ENCODE results near the gene TNFSF4. TPM values are rescaled to one million over a fixed set of nuclear protein-coding genes. Genes with fewer than 3 reads are reported as not detected.

TNFSF4 gene
- total and polyA plus RNA-seq, 2 of the 4 experiments (the other 2 are of a cell fraction), result 13.4 to 19.7 TPM

DNA sequence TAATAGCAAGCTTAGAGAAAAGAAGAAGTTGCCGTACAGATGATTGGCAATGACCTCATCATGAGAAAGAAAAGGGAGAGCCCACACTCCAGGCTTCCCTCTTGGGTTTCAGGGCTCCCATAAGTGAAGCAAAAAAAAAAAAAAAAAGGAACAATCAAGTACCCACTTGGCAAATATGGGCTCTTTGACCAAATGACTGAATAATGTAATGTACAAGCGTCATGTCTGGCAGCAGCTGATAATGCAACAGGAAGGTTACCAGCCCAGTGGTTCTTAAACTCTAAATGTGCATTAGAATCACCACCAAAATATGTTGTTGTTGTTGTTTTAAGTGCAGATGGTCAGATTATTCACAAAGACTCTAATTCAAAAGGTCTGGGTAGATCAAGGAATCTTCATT, 13.5 kb downstream of the TNFSF4 start:
- CTCF ChIA-PET, result interaction anchor here (0.9 to 1.1 kb wide), 2 partner anchors 11 to 71 kb away, joined by 4 to 6 read pairs; no protein-coding TSS in a partner anchor
- no peaks in the 10 kb centered on the region for H3K9me3 ChIP-seq (ENCODE audit: control insufficient read depth, insufficient read depth, low read length)

More for the DNA sequence above, 13.5 kb downstream of the TNFSF4 start:
- no peak overlapping the region for H3K23ac ChIP-seq (ENCODE audit: low read depth, low read length)
- peaks cover 4 to 47% of the 10 kb centered on the region in 2 experiments; a peak in 3 of 4 replicates for H3K79me1 ChIP-seq (ENCODE audit: low read depth in 1 of 2, low read length in 2 of 2)
- no peak overlapping the region for H3K9ac ChIP-seq (ENCODE audit: low read depth, low read length)
- POLR2A ChIA-PET (ENCODE audit: unreplicated experiment), result interaction anchor here (0.6 to 0.7 kb wide), 2 partner anchors 370 to 381 kb away, joined by 5 to 22 read pairs; no protein-coding TSS in a partner anchor
- H3K27me3 ChIP-seq (ENCODE audit: control insufficient read depth, insufficient read depth, low read length), result no peaks in the 10 kb centered on the region
- DNase-seq, result peak; percentile 47
- no peak overlapping the region for H3K4me2 ChIP-seq (ENCODE audit: low read depth, low read length)
- no peak overlapping the region for H3K18ac ChIP-seq (ENCODE audit: low read depth, low read length)
- H2AK5ac ChIP-seq (ENCODE audit: low read depth, low read length), result no peak overlapping the region
- no peak overlapping the region for H2AK9ac ChIP-seq (replicated peaks; ENCODE audit: low read depth, low read length, poor library complexity)
- no peak overlapping the region for H3K4me3 ChIP-seq (ENCODE audit: insufficient read depth, low read depth, low read length)
- H3K4ac ChIP-seq (ENCODE audit: low read depth, low read length), result no peak overlapping the region
- H3K9me1 ChIP-seq (ENCODE audit: insufficient read depth, low read length), result peaks cover 10% of the 10 kb centered on the region
- intact Hi-C loops (cut with micrococcal nuclease) (no loop called here), in situ Hi-C loops (cut with MboI; ENCODE audit: low sequenced_read_pairs) (no loop called here), dilution Hi-C loops (cut with HindIII; ENCODE audit: low sequenced_read_pairs, unreplicated experiment) (no loop called here)
- no peak overlapping the region for H3K27ac ChIP-seq (ENCODE audit: insufficient read depth, low read length)
- no peak overlapping the region for H2BK120ac ChIP-seq (ENCODE audit: low read depth, low read length)
- no peaks in the 10 kb centered on the region for H3K36me3 ChIP-seq (ENCODE audit: control insufficient read depth, insufficient read depth, low read length)
- H2BK15ac ChIP-seq (ENCODE audit: low read depth, low read length), result no peak overlapping the region
- peak overlapping the region; percentile 46; the same call in 1 of the 2 replicates for H3K14ac ChIP-seq (replicated peaks; ENCODE audit: low read depth, low read length)
- no peak overlapping the region; the same call in 1 of the 2 replicates for H2BK20ac ChIP-seq (ENCODE audit: low read depth, low read length)
- peak; percentile 33 for ATAC-seq (ENCODE audit: low read depth)
- peaks cover 8% of the 10 kb centered on the region for H3K4me1 ChIP-seq (ENCODE audit: control insufficient read depth, insufficient read depth, low read length)
- no peaks in the 10 kb centered on the region for H4K20me1 ChIP-seq (ENCODE audit: insufficient read depth, low read length)
- BruUV-seq (replicated peaks), result no TSS peak
- H4K91ac ChIP-seq (ENCODE audit: insufficient read depth, low read depth, low read length), result no peak overlapping the region
- no peak overlapping the region for H3K56ac ChIP-seq (ENCODE audit: extremely low read depth, insufficient read depth, low read length)
- H2AFZ ChIP-seq (replicated peaks; ENCODE audit: low read length, poor library complexity), result no peak overlapping the region
- no peak overlapping the region for H2BK5ac ChIP-seq (ENCODE audit: low read depth, low read length, poor library complexity, severe bottlenecking)
- H4K8ac ChIP-seq (ENCODE audit: low read depth in 2 of 2, low read length in 2 of 2), result 0 out of 4 replicates have a peak overlapping the region, but pooled peaks of 1 of the 2 experiments have one; percentile 19
- no peak for TF ChIP-seq SMC3 (IDR thresholded peaks at IDR 0.05; ENCODE audit: low read depth, low read length)
- TF ChIP-seq RAD21 (IDR thresholded peaks at IDR 0.05; ENCODE audit: low read length), result no peak
- no CpG with 5 or more reads among the region's 2 CpGs for WGBS, 2 experiments (ENCODE audit: extremely low coverage in 2 of 2, insufficient read length in 1 of 2)
- no peak overlapping the region for H4K5ac ChIP-seq (ENCODE audit: low read depth, low read length)
